Smooth muscle cell (in vitro differentiated cells): ENCODE results near the gene INPP4B. TPM values are rescaled to one million over a fixed set of nuclear protein-coding genes. Genes with fewer than 3 reads are reported as not detected.

Experiments used
- DNase-seq: peaks from one replicate; lab custom pipeline; 2025; ENCODE audit not compliant: unreplicated experiment; lab: John Stamatoyannopoulos, UW
- H2AFZ ChIP-seq: fragments of 200-600 bp; sonication (generic); 2 replicates; pipeline ENCODE4 v1.6.0; 2016; ENCODE audit warnings: antibody characterized with exemption, low read depth, mild to moderate bottlenecking
- H3F3A ChIP-seq: fragments of 200-600 bp; sonication (generic); 2 replicates; pipeline ENCODE4 v1.6.0; 2017; ENCODE audit warnings: antibody characterized with exemption, low read depth
- H3K27ac ChIP-seq: fragments of 200-600 bp; sonication (generic); 2 replicates; pipeline ENCODE4 v1.5.1; 2016; ENCODE audit warnings: low read depth, mild to moderate bottlenecking
- H3K27me3 ChIP-seq: fragments of 200-600 bp; sonication (generic); 2 replicates; pipeline ENCODE4 v1.6.1; 2016; ENCODE audit warnings: low read depth, mild to moderate bottlenecking
- H3K36me3 ChIP-seq: fragments of 200-600 bp; sonication (generic); 2 replicates; pipeline ENCODE4 v1.5.1; 2016; ENCODE audit warnings: low read depth
- H3K4me1 ChIP-seq: fragments of 200-600 bp; sonication (generic); 2 replicates; pipeline ENCODE4 v1.5.1; 2016; ENCODE audit warnings: low read depth
- H3K4me2 ChIP-seq: fragments of 200-600 bp; sonication (generic); 2 replicates; pipeline ENCODE4 v1.6.0; 2016; ENCODE audit warnings: mild to moderate bottlenecking
- H3K4me3 ChIP-seq: fragments of 200-600 bp; sonication (generic); 2 replicates; pipeline ENCODE4 v1.5.1; 2016; ENCODE audit warnings: mild to moderate bottlenecking
- H3K79me2 ChIP-seq: fragments of 200-600 bp; sonication (generic); 2 replicates; pipeline ENCODE4 v1.6.0; 2016; ENCODE audit warnings: low read depth, mild to moderate bottlenecking
- H3K9ac ChIP-seq: fragments of 200-600 bp; sonication (generic); 2 replicates; pipeline ENCODE4 v1.6.0; 2016; ENCODE audit warnings: low read depth
- H3K9me3 ChIP-seq: fragments of 200-600 bp; sonication (generic); replicated peaks from 2 replicates; pipeline ENCODE4 v1.5.1; 2016; ENCODE audit warnings: low read depth
- H4K20me1 ChIP-seq: fragments of 200-600 bp; sonication (generic); 2 replicates; pipeline ENCODE4 v1.6.0; 2016; ENCODE audit warnings: low read depth
- CTCF ChIP-seq: fragments of 200-600 bp; sonication (generic); IDR thresholded peaks from 2 replicates; pipeline ENCODE4 v1.5.1; 2017; ENCODE audit warnings: borderline replicate concordance, mild to moderate bottlenecking, antibody characterized with exemption; ENCODE audit not compliant: insufficient read depth, poor library complexity, severe bottlenecking
- WGBS: methylation state at CpG from one replicate; pipeline ENCODE4 v1.1.7; 2016; ENCODE audit warnings: low lambda C conversion rate; 5-methylcytosine and 5-hydroxymethylcytosine counted together
- polyA plus RNA-seq: library from polyadenylated mRNA; unstranded; fragments of >200 nt; fragmentation: Nextera tagmentation; extraction: Ambion mirVana; gene quantifications from 2 replicates; pipeline ENCODE4 v1.2.1, GENCODE V29; 2016
- total RNA-seq: library from RNA; depleted of rRNA; stranded (reverse); fragments of >200 nt; gene quantifications from 2 replicates; pipeline ENCODE4 v1.2.3, GENCODE V29; 2014

Gene INPP4B
- total and polyA plus RNA-seq, 2 experiments from 2014 or later, result 2.0 to 10.9 TPM

DNA sequence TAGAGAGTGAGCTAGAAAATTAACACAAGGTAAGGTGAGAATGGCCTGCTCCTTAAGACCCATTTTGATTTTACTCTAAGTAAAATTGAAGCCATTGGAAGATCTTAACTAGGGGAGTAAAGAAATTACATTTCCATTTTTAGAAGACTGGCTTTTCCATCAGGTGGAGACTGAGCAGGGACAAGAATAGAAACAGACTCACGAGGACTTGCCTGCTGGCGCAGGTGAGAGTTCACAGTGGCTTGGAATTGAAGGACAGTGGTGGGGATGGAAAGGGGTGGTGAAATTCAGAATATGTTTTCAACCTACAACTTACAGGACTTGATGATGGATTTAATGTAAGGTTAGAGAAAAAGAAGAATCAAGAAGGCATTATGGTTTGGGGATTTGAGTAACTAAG, 427.4 kb downstream of the INPP4B start:
- Histone ChIP-seq H3K27ac (no peak overlapping the region), H3K4me1 (peaks cover 16% of the 10 kb centered on the region), H3F3A (no peaks in the 10 kb centered on the region), H3K9ac (no peak overlapping the region), H3K36me3 (no peaks in the 10 kb centered on the region), H4K20me1 (no peaks in the 10 kb centered on the region), H3K9me3 (no peaks in the 10 kb centered on the region), H3K79me2 (no peaks in the 10 kb centered on the region), H2AFZ (no peak overlapping the region), H3K4me2 (no peak overlapping the region), H3K27me3 (no peaks in the 10 kb centered on the region), H3K4me3 (no peak overlapping the region)
- 93% methylated on average over 2 of the region's 2 CpGs for WGBS
- no peak for DNase-seq
- no peak for TF ChIP-seq CTCF

DNA sequence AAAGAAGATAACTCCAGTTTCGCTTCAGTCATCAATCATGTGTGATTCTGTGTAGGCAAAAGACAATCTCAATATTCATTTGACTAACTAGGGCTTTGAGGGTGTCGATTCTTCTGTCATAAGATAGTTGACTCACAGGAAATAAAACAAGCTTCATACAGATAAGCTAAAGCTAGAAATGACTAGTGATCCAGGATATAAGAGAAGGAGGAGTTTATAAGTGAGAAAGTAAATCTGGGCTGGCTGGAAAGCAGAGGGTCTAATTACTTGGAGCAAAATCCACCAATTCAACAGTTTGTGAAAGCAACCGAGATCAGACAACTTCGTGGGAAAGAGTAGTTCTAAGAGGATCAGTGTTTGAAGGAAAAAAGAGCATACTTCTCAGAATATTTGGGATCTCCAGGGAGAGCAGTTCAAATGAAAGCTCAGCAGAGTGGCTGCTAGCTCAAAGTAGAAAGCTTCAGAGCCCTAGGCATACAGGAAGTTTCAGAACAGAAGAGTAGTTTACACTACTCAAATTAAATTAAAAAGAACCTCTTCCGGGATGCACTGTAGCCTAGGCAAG, 429.3 kb downstream of the INPP4B start:
- no peaks in the 10 kb centered on the region for H3K27me3 ChIP-seq
- peaks cover 17% of the 10 kb centered on the region for H3K4me1 ChIP-seq
- H4K20me1 ChIP-seq, result no peaks in the 10 kb centered on the region
- no peaks in the 10 kb centered on the region for H3K36me3 ChIP-seq
- no peaks in the 10 kb centered on the region for H3K9me3 ChIP-seq
- no peak overlapping the region for H3K4me3 ChIP-seq
- WGBS, result 51% methylated on average over 5 of the region's 5 CpGs
- H3F3A ChIP-seq, result no peaks in the 10 kb centered on the region
- H3K79me2 ChIP-seq, result no peaks in the 10 kb centered on the region
- peak overlapping the region; percentile 28 for H3K9ac ChIP-seq
- peak overlapping the region; percentile 66 for H3K4me2 ChIP-seq
- H3K27ac ChIP-seq, result peak overlapping the region; percentile 82
- H2AFZ ChIP-seq, result peak overlapping the region; percentile 85
- no peak for DNase-seq
- no peak for TF ChIP-seq CTCF

GRCh38 chr4:142416121-142416520, 430.0 kb downstream of the INPP4B start:
- no peak for DNase-seq
- WGBS, result 19% methylated on average over 1 of the region's 1 CpG
- H3K27ac ChIP-seq, result peak overlapping the region; percentile 82
- no peak for TF ChIP-seq CTCF
- peak overlapping the region; percentile 28 for H3K9ac ChIP-seq
- H4K20me1 ChIP-seq, result no peaks in the 10 kb centered on the region
- H3K27me3 ChIP-seq, result no peaks in the 10 kb centered on the region
- H3K9me3 ChIP-seq, result no peaks in the 10 kb centered on the region
- peak overlapping the region; percentile 66 for H3K4me2 ChIP-seq
- peaks cover 17% of the 10 kb centered on the region for H3K4me1 ChIP-seq
- H3K36me3 ChIP-seq, result no peaks in the 10 kb centered on the region
- no peaks in the 10 kb centered on the region for H3K79me2 ChIP-seq
- peak overlapping the region; percentile 85 for H2AFZ ChIP-seq
- no peaks in the 10 kb centered on the region for H3F3A ChIP-seq
- no peak overlapping the region for H3K4me3 ChIP-seq

GRCh38 chr4:142414366-142414990, 431.6 kb downstream of the INPP4B start:
- H3K9ac ChIP-seq, result no peak overlapping the region
- H3F3A ChIP-seq, result no peaks in the 10 kb centered on the region
- H2AFZ ChIP-seq, result no peak overlapping the region
- WGBS, result 91% methylated on average over 4 of the region's 4 CpGs
- no peak overlapping the region for H3K4me3 ChIP-seq
- H3K79me2 ChIP-seq, result no peaks in the 10 kb centered on the region
- no peak for DNase-seq
- no peaks in the 10 kb centered on the region for H3K27me3 ChIP-seq
- H3K9me3 ChIP-seq, result no peaks in the 10 kb centered on the region
- no peaks in the 10 kb centered on the region for H3K36me3 ChIP-seq
- H3K27ac ChIP-seq, result no peak overlapping the region
- no peak overlapping the region for H3K4me2 ChIP-seq
- H4K20me1 ChIP-seq, result no peaks in the 10 kb centered on the region
- peaks cover 12% of the 10 kb centered on the region for H3K4me1 ChIP-seq
- TF ChIP-seq CTCF, result no peak
